Panc1 (cell line): ENCODE measurements around the gene ARFIP1. TPM values are rescaled to one million over a fixed set of nuclear protein-coding genes. Genes with fewer than 3 reads are reported as not detected.

ENCODE experiments used
- ATAC-seq: fragments of 200-7000 bp; cut with Tn5 transposase; 2 replicates; pipeline ENCODE4 v1.9.1; 2020; ENCODE audit warnings: mild to moderate bottlenecking, moderate library complexity
- BruUV-seq: library from RNA; stranded (reverse); fragments of 400-500 nt; replicated peaks from 2 replicates; lab custom pipeline; 2021; lab: Mats Ljungman, UMichigan
- CTCF ChIA-PET: fragments of 300-600 bp; sonication (Branson Sonifier 250); formaldehyde crosslinking; loops from one replicate; lab custom pipeline; 2022; ENCODE audit warnings: antibody characterized with exemption; lab: Charles Lee
- POLR2A ChIA-PET: fragments of 300-600 bp; sonication (Branson Sonifier 250); formaldehyde crosslinking; loops from one replicate; lab custom pipeline; 2022; ENCODE audit warnings: antibody characterized with exemption; lab: Charles Lee
- DNase-seq: peaks from one replicate; pipeline ENCODE4 v3.0.0-alpha.2; 2010; ENCODE audit warnings: low read depth, low spot score
- H3K27ac ChIP-seq: 2 replicates; pipeline ENCODE4 v1.5.1; 2011; ENCODE audit warnings: mild to moderate bottlenecking, low read length, inconsistent platforms
- H3K27me3 ChIP-seq: fragments of 200-500 bp; sonication (Bioruptor generic); 2 replicates; pipeline ENCODE4 v1.6.0; 2014; ENCODE audit warnings: low read length, inconsistent platforms; ENCODE audit not compliant: control insufficient read depth, insufficient read depth
- H3K36me3 ChIP-seq: fragments of 200-500 bp; sonication (Bioruptor generic); 2 replicates; pipeline ENCODE4 v1.5.1; 2014; ENCODE audit warnings: inconsistent platforms, mild to moderate bottlenecking, low read length, moderate library complexity; ENCODE audit not compliant: control insufficient read depth, insufficient read depth
- H3K4me1 ChIP-seq: 2 replicates; pipeline ENCODE4 v1.5.1; 2011; ENCODE audit warnings: inconsistent platforms, mild to moderate bottlenecking, low read length, moderate library complexity; ENCODE audit not compliant: control insufficient read depth, insufficient read depth
- H3K4me3 ChIP-seq, 2 experiments: 2 replicates each; pipeline ENCODE4 v1.5.1; 2011 to 2012; ENCODE audit warnings: low read depth in 2 of 2, low read length in 2 of 2, mild to moderate bottlenecking in 2 of 2, inconsistent platforms in 1 of 2, moderate library complexity in 1 of 2
- H3K9me3 ChIP-seq: fragments of 200-500 bp; sonication (Bioruptor generic); 2 replicates; pipeline ENCODE4 v1.5.1; 2014; ENCODE audit warnings: low read depth, mild to moderate bottlenecking, inconsistent platforms, low read length, moderate library complexity; ENCODE audit not compliant: control insufficient read depth, insufficient read depth
- POLR2AphosphoS5 ChIP-seq: IDR thresholded peaks from 2 replicates; pipeline ENCODE4 v1.6.1; 2012; ENCODE audit warnings: mild to moderate bottlenecking, low read depth, low read length, moderate library complexity
- SIN3A ChIP-seq: IDR thresholded peaks from 2 replicates; pipeline ENCODE4 v1.6.1; 2012; ENCODE audit warnings: low read depth, mild to moderate bottlenecking, low read length, moderate library complexity, borderline replicate concordance; ENCODE audit not compliant: insufficient read depth
- TCF7L2 ChIP-seq: IDR thresholded peaks from 2 replicates; pipeline ENCODE4 v1.6.1; 2011; ENCODE audit warnings: mild to moderate bottlenecking, low read depth, low read length, inconsistent platforms
- in situ Hi-C: cut with HindIII; loops from 2 replicates; pipeline ENCODE4 v1.10.0; 2016; ENCODE audit warnings: low sequenced_read_pairs, low pct_unique_long_range_greater_than_20kb
- intact Hi-C: fragments of 100-400 bp; cut with micrococcal nuclease; formaldehyde crosslinking; loops from one replicate; pipeline ENCODE4 v1.10.0; 2022; ENCODE audit not compliant: unreplicated experiment
- total RNA-seq: library from RNA; stranded (reverse); gene quantifications from one replicate; pipeline ENCODE4 v1.2.1, GENCODE V29; 2021; ENCODE audit not compliant: unreplicated experiment
- TF ChIP-seq, protein P1 (sequence below): fragments of 450-650 bp; IDR thresholded peaks from 2 replicates; pipeline ENCODE4 v1.5.1; 2017; ENCODE audit warnings: mild to moderate bottlenecking
- TF ChIP-seq, protein P2 (sequence below), 2 experiments: IDR thresholded peaks; 2 replicates each; pipeline ENCODE4 v1.6.1; 2011 to 2012; ENCODE audit warnings: low read depth in 2 of 2, control low read depth in 1 of 2, low read length in 1 of 2, mild to moderate bottlenecking in 1 of 2, moderate library complexity in 1 of 2; ENCODE audit not compliant: insufficient read depth in 1 of 2

Gene ARFIP1
- total RNA-seq, 1 experiment from 2014 or later: 22.2 TPM

DNA sequence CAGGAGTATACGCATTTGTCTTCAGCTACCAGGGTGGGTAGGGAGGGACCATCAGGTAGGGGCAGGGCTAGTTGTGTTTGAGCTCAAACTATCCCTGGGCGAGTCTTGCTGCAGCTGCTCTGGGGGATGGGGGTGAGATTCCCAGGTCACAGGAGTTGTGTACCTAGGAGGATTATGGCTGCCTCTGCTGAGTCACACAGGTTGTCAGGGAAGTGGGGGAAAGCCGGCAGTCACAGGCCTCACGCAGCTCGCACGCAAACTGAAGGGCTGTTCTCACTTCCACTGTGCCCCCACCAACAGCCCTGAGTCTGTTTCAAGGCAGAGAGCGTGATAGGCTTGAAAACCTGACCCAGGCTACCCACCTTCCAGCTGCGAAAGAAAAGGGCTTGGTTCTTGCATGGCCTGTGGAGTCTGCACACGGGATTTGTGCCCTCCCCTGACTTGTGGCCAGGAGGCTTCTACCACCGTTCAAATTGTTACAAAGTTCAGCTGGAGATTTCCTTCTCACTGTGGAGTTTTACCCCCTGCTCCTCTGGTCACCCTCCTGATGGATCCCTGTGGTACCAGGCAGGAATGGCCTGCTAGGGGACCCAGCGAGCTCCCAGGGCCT lies 63.8 kb downstream of the ARFIP1 start:
- ATAC-seq: no peak
- CTCF ChIA-PET: no interaction called here
- H3K27ac ChIP-seq: no peak overlapping the region

DNA sequence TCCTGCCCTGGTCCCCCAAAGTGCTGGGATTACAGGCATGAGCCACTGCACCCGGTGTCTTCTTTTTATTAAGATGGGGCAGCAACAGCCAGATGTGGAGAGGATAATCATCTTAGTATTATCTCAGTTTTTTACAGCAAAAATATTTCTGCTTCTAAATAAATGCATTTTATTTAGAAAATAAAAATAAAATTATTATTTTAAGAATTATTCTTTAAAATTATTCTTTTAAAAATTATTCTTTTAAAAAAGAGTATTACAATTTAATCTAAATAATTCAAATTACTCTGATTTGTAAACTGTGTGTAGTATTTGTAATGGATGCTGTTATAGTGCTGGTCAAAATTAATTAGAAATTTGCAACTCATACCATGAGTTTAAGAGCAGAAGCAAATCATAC lies 67.6 kb downstream of the ARFIP1 start:
- Histone ChIP-seq H3K4me3 (no peak overlapping the region), H3K36me3 (no peaks in the 10 kb centered on the region), H3K27ac (no peak overlapping the region), H3K4me1 (no peaks in the 10 kb centered on the region; the same call in 1 of the 2 replicates), H3K27me3 (no peaks in the 10 kb centered on the region), H3K9me3 (no peaks in the 10 kb centered on the region; the same call in 1 of the 2 replicates)
- no peak for ATAC-seq
- CTCF ChIA-PET: interaction anchor here (0.6 kb wide), 1 partner anchor 637 kb away, joined by 13 read pairs; no protein-coding TSS in a partner anchor
- BruUV-seq: no TSS peak
- no peak for DNase-seq
- intact Hi-C loops (loop anchor here (5.0 kb wide), 1 partner anchor 280 kb away; no protein-coding TSS in a partner anchor), in situ Hi-C loops (no loop called here)
- TF ChIP-seq POLR2AphosphoS5 (no peak), TCF7L2 (no peak), SIN3A (no peak)
- TF ChIP-seq, protein P1, sequence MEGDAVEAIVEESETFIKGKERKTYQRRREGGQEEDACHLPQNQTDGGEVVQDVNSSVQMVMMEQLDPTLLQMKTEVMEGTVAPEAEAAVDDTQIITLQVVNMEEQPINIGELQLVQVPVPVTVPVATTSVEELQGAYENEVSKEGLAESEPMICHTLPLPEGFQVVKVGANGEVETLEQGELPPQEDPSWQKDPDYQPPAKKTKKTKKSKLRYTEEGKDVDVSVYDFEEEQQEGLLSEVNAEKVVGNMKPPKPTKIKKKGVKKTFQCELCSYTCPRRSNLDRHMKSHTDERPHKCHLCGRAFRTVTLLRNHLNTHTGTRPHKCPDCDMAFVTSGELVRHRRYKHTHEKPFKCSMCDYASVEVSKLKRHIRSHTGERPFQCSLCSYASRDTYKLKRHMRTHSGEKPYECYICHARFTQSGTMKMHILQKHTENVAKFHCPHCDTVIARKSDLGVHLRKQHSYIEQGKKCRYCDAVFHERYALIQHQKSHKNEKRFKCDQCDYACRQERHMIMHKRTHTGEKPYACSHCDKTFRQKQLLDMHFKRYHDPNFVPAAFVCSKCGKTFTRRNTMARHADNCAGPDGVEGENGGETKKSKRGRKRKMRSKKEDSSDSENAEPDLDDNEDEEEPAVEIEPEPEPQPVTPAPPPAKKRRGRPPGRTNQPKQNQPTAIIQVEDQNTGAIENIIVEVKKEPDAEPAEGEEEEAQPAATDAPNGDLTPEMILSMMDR: no peak
- TF ChIP-seq, protein P2, sequence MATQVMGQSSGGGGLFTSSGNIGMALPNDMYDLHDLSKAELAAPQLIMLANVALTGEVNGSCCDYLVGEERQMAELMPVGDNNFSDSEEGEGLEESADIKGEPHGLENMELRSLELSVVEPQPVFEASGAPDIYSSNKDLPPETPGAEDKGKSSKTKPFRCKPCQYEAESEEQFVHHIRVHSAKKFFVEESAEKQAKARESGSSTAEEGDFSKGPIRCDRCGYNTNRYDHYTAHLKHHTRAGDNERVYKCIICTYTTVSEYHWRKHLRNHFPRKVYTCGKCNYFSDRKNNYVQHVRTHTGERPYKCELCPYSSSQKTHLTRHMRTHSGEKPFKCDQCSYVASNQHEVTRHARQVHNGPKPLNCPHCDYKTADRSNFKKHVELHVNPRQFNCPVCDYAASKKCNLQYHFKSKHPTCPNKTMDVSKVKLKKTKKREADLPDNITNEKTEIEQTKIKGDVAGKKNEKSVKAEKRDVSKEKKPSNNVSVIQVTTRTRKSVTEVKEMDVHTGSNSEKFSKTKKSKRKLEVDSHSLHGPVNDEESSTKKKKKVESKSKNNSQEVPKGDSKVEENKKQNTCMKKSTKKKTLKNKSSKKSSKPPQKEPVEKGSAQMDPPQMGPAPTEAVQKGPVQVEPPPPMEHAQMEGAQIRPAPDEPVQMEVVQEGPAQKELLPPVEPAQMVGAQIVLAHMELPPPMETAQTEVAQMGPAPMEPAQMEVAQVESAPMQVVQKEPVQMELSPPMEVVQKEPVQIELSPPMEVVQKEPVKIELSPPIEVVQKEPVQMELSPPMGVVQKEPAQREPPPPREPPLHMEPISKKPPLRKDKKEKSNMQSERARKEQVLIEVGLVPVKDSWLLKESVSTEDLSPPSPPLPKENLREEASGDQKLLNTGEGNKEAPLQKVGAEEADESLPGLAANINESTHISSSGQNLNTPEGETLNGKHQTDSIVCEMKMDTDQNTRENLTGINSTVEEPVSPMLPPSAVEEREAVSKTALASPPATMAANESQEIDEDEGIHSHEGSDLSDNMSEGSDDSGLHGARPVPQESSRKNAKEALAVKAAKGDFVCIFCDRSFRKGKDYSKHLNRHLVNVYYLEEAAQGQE (IDR thresholded peaks at IDR 0.05; ENCODE audit: insufficient read depth in 1 of 2, low read depth in 2 of 2, low read length in 1 of 2): no peak
- POLR2A ChIA-PET: no interaction called here

More for the DNA sequence above, 63.8 kb downstream of the ARFIP1 start:
- DNase-seq: no peak
- Histone ChIP-seq H3K4me1 (no peaks in the 10 kb centered on the region; the same call in 1 of the 2 replicates), H3K36me3 (no peaks in the 10 kb centered on the region), H3K27me3 (no peaks in the 10 kb centered on the region), H3K9me3 (no peaks in the 10 kb centered on the region), H3K4me3 (no peak overlapping the region)
- intact Hi-C loops (loop anchor here (2.0 kb wide), 1 partner anchor 241 kb away; no protein-coding TSS in a partner anchor), in situ Hi-C loops (no loop called here)
- POLR2A ChIA-PET: no interaction called here
- no TSS peak for BruUV-seq
- TF ChIP-seq, protein P1: no peak
- no peak for TF ChIP-seq SIN3A
- TF ChIP-seq, protein P2 (IDR thresholded peaks at IDR 0.05; ENCODE audit: insufficient read depth in 1 of 2, low read depth in 2 of 2, low read length in 1 of 2): no peak
- no peak for TF ChIP-seq TCF7L2
- no peak for TF ChIP-seq POLR2AphosphoS5
